IgD-negative memory B cell (primary cell): ENCODE measurements around the gene ACTN4. TPM values are rescaled to one million over a fixed set of nuclear protein-coding genes. Genes with fewer than 3 reads are reported as not detected.

Experiments used
- H3K27ac Mint-ChIP-seq, 3 donors: one replicate each; pipeline ENCODE4 v1.8.0; 2020 to 2022; ENCODE audit warnings: mild to moderate bottlenecking in 3 of 3, mixed read lengths in 3 of 3, moderate library complexity in 1 of 3
- H3K27me3 Mint-ChIP-seq: one replicate; pipeline ENCODE4 v1.8.0; 2021; ENCODE audit warnings: mixed read lengths
- H3K36me3 Mint-ChIP-seq: one replicate; pipeline ENCODE4 v1.8.0; 2020; ENCODE audit warnings: mild to moderate bottlenecking, mixed read lengths
- H3K4me1 Mint-ChIP-seq, 3 donors: one replicate each; pipeline ENCODE4 v1.8.0; 2020 to 2022; ENCODE audit warnings: mixed read lengths in 3 of 3, mild to moderate bottlenecking in 1 of 3
- H3K4me3 Mint-ChIP-seq, 4 donors: one replicate each; pipeline ENCODE4 v1.8.0; 2020 to 2022; ENCODE audit warnings: mild to moderate bottlenecking in 4 of 4, mixed read lengths in 4 of 4, moderate library complexity in 3 of 4
- H3K9me3 Mint-ChIP-seq, 3 donors: one replicate each; pipeline ENCODE4 v1.8.0; 2020 to 2021; ENCODE audit warnings: mixed read lengths in 3 of 3, mild to moderate bottlenecking in 1 of 3
- polyA plus RNA-seq: library from polyadenylated mRNA; unstranded; fragments of 300-500 nt; fragmentation: Illumina TruSeq; gene quantifications from one replicate; pipeline ENCODE4 v1.2.3, GENCODE V29; 2021

Gene ACTN4
- polyA plus RNA-seq, 1 donor from 2014 or later: 21.8 TPM

DNA sequence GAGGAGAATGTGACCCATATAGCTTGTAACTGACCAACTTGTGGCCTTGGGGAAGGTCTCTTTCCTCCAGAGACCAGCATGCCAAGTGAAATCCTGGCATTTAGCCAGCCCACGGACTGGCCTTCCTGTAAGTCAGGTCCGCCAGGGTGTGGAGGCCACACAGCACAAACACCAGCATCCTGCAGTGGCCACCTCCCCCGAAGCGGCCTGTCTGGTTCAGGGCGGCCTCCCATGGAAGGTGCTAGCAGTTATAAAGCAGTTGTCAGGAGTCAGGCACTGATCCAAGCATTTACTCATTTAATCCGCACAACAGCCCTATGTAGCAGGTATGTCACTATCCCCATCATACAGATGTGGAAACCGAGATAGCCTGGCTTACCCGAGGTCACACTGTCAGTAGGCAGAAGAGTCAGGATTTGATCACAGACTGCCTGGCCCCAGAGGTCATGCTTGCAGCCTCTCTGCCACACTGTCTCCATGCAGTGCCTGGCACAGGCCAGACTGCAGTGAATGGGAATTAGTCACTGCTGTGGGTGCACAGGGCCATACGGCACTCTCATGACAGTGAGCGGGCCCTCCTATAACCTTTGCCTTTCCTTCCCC, 60.2 kb downstream of the ACTN4 start:
- Mint-ChIP-seq H3K27ac (no peak overlapping the region), H3K27me3 (no peaks in the 10 kb centered on the region), H3K9me3 (no peaks in the 10 kb centered on the region), H3K4me1 (no peaks in the 10 kb centered on the region), H3K36me3 (no peaks in the 10 kb centered on the region), H3K4me3 (no peak overlapping the region)

DNA sequence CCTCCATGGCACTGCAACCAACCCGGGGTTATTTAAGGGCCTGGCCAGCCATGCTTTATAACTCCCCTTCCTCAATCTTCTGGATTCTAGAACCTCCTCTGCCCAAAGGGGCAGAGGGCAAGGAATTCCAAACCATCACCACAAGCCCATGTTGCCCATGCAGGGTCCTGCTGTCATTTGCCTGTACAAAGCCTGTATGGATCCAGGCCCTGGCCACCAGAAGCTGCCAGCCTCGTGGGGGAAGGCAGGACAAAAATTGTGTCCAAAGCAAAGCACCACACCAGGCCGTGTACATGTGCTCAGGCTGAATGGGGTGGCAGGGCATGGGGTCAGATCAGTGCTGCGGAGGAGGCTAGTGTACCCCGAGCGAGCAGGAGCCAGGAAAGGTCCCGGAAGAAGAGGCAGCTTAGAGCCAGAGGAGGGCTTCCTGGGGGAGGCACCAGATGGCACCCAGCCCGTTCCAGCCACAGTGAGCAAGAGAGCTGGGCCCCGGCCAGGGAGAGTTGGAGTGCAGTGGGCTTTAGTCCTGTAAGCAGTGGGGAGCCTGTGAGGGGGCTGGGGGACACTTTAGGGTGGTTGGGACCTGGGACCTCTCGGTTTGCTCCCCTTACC, 61.1 kb downstream of the ACTN4 start:
- Mint-ChIP-seq H3K36me3 (no peaks in the 10 kb centered on the region), H3K4me1 (no peaks in the 10 kb centered on the region), H3K4me3 (no peak overlapping the region), H3K27me3 (no peaks in the 10 kb centered on the region), H3K9me3 (no peaks in the 10 kb centered on the region), H3K27ac (no peak overlapping the region)

DNA sequence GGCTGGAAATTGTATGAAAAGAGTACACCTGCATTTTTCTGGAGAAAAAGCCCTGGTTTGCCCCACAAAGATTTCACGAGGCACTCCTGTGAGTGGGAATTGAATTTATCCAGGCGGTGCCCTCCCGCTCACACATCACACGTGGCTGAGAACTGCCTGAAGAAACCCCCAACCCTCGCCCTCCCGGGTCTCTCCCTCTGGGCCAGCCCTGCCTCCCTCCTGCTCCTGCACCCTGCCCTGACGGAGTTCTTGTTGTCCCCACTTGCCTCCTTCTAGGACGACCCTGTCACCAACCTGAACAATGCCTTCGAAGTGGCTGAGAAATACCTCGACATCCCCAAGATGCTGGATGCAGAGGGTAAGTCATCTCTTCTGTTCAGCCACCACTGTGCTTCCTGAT, 61.7 kb downstream of the ACTN4 start:
- H3K4me1 Mint-ChIP-seq: no peaks in the 10 kb centered on the region
- no peaks in the 10 kb centered on the region for H3K36me3 Mint-ChIP-seq
- H3K9me3 Mint-ChIP-seq: no peaks in the 10 kb centered on the region
- H3K27me3 Mint-ChIP-seq: no peaks in the 10 kb centered on the region
- no peak overlapping the region for H3K27ac Mint-ChIP-seq
- H3K4me3 Mint-ChIP-seq: no peak overlapping the region

DNA sequence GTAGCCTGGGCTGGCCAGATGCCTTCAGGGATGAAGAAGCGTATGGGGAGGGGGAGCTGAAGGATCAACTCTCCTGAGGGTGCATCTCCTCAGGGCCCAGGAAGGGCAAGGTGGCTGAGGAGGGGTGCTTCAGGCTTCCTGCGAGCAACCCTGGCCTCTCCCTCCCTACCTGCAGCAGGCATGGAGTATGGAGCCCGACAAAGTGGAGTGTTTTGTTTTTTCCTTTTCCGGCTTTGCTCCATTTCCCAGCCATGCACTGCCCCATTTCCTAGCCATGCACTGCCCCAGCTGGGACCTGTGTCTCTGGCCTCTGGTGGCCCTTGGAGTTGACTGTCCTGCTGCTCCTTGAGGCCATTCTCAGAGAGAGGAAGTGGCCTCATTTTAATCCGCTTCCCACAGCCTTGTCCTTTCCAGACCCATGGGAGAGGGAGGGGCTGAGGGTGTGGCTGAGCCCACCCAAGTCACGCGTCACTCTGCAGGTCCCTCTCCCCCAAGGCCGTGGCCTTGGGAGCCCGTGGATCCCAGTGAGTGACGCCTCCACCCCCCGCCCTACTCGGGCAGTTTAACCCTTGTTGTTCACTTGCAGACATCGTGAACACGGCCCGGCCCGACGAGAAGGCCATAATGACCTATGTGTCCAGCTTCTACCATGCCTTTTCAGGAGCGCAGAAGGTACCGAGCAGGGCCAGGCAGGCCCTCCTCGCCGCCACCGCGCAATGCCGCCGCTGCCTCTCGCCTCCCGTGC, 62.4 kb downstream of the ACTN4 start:
- peak overlapping the region in 1 of 3 donors; percentile 71 for H3K27ac Mint-ChIP-seq

DNA sequence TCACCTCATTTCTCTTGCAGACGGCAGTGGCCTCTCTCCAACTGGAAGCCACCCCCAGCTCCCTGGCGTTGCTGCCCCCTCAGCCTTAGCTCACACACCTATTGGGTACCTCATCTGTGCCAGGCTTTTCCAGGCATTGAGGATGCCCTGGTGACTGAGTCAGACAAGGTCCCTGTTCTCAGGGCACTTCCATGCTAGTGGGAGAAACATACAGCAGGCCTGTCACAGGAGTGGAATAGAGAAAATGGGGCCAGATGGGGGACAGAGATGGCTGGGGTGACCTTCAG, 62.9 kb downstream of the ACTN4 start:
- Mint-ChIP-seq H3K27me3 (no peaks in the 10 kb centered on the region), H3K4me1 (no peaks in the 10 kb centered on the region), H3K4me3 (peak overlapping the region in 1 of 4 donors; percentile 47), H3K9me3 (no peaks in the 10 kb centered on the region), H3K27ac (peak overlapping the region in 1 of 3 donors; percentile 71), H3K36me3 (no peaks in the 10 kb centered on the region)

More for the DNA sequence above, 62.4 kb downstream of the ACTN4 start:
- H3K4me1 Mint-ChIP-seq: no peaks in the 10 kb centered on the region
- no peaks in the 10 kb centered on the region for H3K27me3 Mint-ChIP-seq
- H3K36me3 Mint-ChIP-seq: no peaks in the 10 kb centered on the region
- no peaks in the 10 kb centered on the region for H3K9me3 Mint-ChIP-seq
- no peak overlapping the region for H3K4me3 Mint-ChIP-seq

DNA sequence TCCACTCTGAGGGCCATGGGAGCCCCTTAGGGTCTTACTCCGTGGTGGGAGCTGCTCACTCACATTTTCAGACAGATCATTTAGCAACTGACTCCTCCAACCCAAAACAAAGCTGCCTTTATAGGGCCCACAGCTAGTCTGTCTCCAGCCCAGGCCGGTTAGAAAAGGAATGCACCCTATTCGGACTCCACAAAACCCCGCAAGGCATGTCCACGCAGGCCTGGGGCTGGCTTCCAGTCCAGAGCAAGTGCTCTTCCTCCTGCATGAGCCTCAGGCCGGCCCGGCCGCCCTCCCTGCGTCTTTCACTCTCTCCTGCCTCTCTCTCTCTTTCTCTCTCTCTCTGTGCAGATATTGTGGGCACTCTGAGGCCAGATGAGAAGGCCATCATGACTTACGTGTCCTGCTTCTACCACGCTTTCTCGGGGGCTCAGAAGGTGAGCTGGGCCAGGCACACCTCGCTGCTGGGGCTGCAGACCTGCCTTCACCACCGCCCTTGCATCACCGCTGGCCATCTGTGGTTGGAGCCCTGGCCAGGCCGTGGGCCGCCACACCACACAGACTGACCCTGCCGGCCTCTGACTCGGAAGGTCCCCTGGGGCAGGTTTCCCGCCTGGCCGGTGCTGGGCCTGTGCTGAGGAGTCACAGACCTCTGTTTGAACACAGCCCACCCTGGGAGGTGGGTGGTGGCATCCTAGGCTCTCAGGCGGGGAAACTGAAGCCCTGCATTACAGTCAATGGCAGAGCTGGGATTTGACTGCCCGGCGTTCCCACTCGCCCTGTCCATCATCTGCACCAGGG, 63.7 kb downstream of the ACTN4 start:
- Mint-ChIP-seq H3K9me3 (no peaks in the 10 kb centered on the region), H3K4me3 (no peak overlapping the region), H3K4me1 (no peaks in the 10 kb centered on the region), H3K27me3 (no peaks in the 10 kb centered on the region), H3K36me3 (no peaks in the 10 kb centered on the region), H3K27ac (no peak overlapping the region)

DNA sequence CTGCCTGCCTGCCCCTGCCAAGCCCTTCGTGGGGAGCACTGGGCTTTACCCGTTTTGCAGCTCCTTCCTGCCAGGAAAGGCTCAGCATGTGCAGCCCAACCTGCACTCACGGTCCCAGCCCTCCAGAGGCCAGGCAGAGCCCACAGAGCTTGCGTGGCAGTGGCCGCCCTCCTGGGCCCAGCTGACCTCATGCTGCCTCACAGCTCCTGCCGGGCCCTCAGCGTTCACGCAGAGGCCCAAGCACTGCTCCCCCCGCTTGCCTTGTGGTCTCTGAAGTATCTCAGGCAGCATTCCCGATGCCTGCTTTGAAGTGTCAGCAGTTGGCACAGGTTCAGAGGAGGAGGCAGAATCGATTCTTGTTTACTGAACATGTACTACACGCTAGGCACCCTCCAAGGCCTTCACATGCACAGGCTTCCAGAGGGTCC, 64.3 kb downstream of the ACTN4 start:
- Mint-ChIP-seq H3K36me3 (no peaks in the 10 kb centered on the region), H3K9me3 (no peaks in the 10 kb centered on the region), H3K4me1 (no peaks in the 10 kb centered on the region), H3K27ac (no peak overlapping the region), H3K27me3 (no peaks in the 10 kb centered on the region), H3K4me3 (no peak overlapping the region)

DNA sequence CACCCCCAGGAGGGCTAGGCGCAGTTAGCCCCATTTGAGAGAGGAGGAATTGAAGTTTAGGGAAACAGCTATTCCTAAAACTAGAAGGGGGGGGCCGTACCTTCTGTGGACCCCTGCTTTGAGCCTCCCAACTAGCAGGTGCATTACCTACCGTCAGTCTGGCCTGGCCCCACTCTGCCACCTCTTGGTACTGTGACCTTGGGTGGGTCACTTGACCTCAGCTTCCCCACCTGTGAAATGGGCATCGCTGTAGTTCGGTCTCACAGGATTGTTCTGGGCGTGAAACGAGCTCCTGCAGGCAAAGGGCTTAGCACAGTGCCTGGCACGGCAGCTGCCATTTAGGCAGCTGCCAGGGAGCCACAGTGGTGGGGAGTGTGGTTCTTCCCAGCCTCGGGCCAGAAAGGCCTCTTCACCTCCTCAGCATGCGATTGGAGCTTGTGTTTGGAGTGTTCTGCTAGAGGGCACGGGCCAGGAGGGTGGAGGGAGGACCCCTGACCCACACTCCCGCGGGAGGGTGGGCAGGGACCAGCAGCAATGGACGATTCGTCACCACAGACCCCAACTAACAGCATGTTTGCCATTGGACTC, 64.8 kb downstream of the ACTN4 start:
- Mint-ChIP-seq H3K27ac (no peak overlapping the region), H3K4me3 (no peak overlapping the region), H3K4me1 (no peaks in the 10 kb centered on the region), H3K9me3 (no peaks in the 10 kb centered on the region), H3K27me3 (no peaks in the 10 kb centered on the region), H3K36me3 (no peaks in the 10 kb centered on the region)

DNA sequence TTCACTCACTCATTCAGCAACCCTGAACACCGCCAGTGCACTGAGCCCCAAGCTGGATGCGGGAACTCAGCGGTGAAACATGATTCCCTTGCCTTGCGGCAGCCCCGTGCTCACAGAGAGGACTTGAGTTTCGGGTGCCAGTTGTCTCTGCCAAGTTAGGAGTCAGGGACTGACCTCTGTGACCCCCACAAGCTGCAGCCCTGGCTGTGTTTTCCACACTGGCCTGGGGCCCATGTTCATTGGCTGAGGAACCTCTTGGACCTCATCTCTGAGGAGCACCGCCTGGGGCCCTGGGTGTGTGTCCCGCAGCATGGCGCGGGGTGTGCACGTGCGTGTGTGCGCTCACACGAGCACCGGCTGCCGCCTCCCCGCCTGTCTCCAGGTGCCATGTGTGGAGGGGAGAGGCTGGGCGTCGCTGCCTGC, 65.8 kb downstream of the ACTN4 start:
- no peaks in the 10 kb centered on the region for H3K4me1 Mint-ChIP-seq
- H3K36me3 Mint-ChIP-seq: no peaks in the 10 kb centered on the region
- no peaks in the 10 kb centered on the region for H3K27me3 Mint-ChIP-seq
- H3K4me3 Mint-ChIP-seq: no peak overlapping the region
- peak overlapping the region in 1 of 3 donors; percentile 17 for H3K27ac Mint-ChIP-seq
- H3K9me3 Mint-ChIP-seq: no peaks in the 10 kb centered on the region

DNA sequence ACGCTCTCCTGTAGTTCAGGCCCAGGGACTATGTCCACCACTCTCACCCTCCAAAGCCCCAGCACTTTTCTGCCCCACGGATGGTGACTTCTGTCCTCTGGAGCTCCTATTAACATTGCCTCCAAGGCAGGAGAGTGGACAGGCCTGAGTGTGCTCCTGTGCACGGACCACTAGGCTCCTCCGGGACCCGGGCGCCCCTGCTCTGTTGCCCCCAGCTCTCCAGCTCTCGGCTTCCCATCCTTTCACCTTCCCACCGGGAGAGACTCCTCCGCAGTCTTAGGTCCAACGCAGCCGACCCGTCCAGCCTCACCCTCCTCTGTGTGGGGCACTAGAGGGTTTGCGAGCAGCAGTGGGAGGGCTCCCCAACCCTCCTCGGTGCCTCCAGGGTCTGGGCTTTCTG, 66.4 kb downstream of the ACTN4 start:
- Mint-ChIP-seq H3K27me3 (no peaks in the 10 kb centered on the region), H3K27ac (peak overlapping the region in 1 of 3 donors; percentile 17), H3K4me3 (no peak overlapping the region), H3K4me1 (no peaks in the 10 kb centered on the region), H3K9me3 (no peaks in the 10 kb centered on the region), H3K36me3 (no peaks in the 10 kb centered on the region)

DNA sequence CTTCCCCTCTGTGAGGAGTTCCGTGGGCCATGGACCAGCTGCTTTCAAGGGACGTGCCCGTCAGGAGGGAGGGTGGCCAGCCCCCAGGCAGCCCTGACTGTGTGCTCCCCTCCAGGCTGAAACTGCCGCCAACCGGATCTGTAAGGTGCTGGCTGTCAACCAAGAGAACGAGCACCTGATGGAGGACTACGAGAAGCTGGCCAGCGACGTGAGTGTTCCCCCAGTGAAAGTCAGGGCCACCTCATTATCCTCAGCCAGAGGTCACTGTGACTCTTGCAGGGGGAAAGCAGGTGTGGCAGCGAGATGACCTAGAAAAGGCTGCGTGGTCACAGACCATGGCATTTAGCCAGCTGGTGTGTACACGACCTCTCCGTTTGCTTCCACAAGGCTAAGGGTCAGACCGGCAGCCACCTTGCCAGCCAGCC, 66.9 kb downstream of the ACTN4 start:
- no peaks in the 10 kb centered on the region for H3K4me1 Mint-ChIP-seq
- no peaks in the 10 kb centered on the region for H3K27me3 Mint-ChIP-seq
- H3K27ac Mint-ChIP-seq: no peak overlapping the region
- no peaks in the 10 kb centered on the region for H3K9me3 Mint-ChIP-seq
- H3K4me3 Mint-ChIP-seq: no peak overlapping the region
- no peaks in the 10 kb centered on the region for H3K36me3 Mint-ChIP-seq

DNA sequence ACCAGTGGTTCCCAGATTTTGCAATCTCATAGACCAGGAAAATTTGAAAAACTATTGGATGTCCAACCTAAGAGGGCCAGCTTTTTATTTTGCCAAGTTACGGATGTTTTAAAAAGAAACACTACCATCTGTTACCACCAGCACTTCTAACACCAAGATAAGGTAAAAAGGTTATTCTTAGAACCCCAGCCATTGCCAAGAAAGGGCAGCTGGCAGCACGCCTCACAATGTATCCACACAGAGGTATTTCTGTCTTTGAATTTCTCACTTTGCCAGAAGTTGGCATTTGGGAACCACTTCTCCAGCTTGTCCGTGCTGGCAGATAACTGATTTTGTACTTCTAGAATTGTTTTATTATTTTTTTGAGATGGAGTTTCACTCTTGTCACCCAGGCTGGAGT, 68.1 kb downstream of the ACTN4 start:
- H3K36me3 Mint-ChIP-seq: no peaks in the 10 kb centered on the region

DNA sequence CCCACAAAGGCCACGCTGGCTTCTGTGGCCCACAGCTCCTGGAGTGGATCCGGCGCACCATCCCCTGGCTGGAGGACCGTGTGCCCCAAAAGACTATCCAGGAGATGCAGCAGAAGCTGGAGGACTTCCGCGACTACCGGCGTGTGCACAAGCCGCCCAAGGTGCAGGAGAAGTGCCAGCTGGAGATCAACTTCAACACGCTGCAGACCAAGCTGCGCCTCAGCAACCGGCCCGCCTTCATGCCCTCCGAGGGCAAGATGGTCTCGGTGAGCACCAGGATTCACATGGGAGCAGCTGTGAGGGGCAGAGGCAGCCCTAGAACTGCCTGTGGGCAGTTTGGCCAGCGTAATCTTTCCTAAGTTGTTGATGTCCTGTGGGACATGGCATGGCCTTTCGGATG, 69.6 kb downstream of the ACTN4 start:
- no peak overlapping the region for H3K4me3 Mint-ChIP-seq
- H3K9me3 Mint-ChIP-seq: no peaks in the 10 kb centered on the region
- H3K36me3 Mint-ChIP-seq: no peaks in the 10 kb centered on the region
- H3K4me1 Mint-ChIP-seq: no peaks in the 10 kb centered on the region
- no peaks in the 10 kb centered on the region for H3K27me3 Mint-ChIP-seq
- peak overlapping the region in 1 of 3 donors; percentile 84 for H3K27ac Mint-ChIP-seq

More for the DNA sequence above, 68.1 kb downstream of the ACTN4 start:
- H3K4me3 Mint-ChIP-seq: no peak overlapping the region
- no peaks in the 10 kb centered on the region for H3K4me1 Mint-ChIP-seq
- no peaks in the 10 kb centered on the region for H3K27me3 Mint-ChIP-seq
- H3K9me3 Mint-ChIP-seq: no peaks in the 10 kb centered on the region
- H3K27ac Mint-ChIP-seq: peak overlapping the region in 1 of 3 donors; percentile 19

DNA sequence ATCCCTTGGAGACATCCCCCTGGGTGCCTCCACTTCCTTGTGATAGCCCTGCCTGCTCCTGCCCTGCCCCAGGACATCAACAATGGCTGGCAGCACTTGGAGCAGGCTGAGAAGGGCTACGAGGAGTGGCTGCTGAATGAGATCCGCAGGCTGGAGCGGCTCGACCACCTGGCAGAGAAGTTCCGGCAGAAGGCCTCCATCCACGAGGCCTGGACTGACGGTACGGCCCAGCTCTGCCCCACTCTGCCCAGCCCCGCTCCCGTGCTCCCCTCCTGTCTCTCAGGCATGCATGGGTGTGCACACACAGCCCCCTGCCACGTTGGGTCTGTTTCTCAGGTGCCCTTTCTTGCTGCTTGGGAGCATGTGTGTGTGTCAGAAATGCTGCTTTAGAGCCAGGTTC, 70.4 kb downstream of the ACTN4 start:
- no peaks in the 10 kb centered on the region for H3K36me3 Mint-ChIP-seq
- no peaks in the 10 kb centered on the region for H3K4me1 Mint-ChIP-seq
- no peak overlapping the region for H3K4me3 Mint-ChIP-seq
- no peaks in the 10 kb centered on the region for H3K9me3 Mint-ChIP-seq
- H3K27me3 Mint-ChIP-seq: no peaks in the 10 kb centered on the region
- no peak overlapping the region for H3K27ac Mint-ChIP-seq
